Stimulated activated CD8-positive, alpha-beta memory T cell treated with anti-CD3 and anti-CD28 coated beads, Interleukin-4, amount 100 ng/mL, for 1 hour (primary cell): Measurements from ENCODE around the gene TEX48.

Source experiments
- DNase-seq, 2 donors: peaks; one replicate each; pipeline ENCODE4 v3.0.0-alpha.2; 2020; ENCODE audit warnings: low read depth in 2 of 2, low spot score in 1 of 2

TEX48 gene

DNA sequence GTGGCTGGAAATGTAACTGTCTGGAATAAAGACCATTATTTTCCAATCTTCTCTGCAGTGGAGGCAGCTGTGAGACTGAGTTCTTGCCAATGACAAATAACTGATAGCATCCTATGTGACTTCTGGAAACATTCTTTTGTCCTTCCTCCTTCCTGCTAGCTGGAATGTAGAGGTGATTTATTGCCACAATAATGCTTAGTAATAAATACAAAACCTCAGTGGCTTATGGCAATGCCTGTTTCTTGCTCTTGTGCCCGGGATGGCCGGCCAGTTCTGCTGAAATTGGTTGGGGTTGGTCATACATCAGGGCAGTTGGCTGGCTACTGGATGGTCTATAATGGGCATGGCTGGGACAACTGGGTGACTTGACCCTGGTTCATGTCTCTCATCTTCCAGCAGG, 12.2 kb upstream of the TEX48 start:
- no peak for DNase-seq

- DNase-seq, result no peak
Observed at GRCh38 chr9:114693248-114693855, 11.4 kb upstream of the TEX48 start.

- no peak for DNase-seq
Observed at GRCh38 chr9:114691956-114692295, 9.9 kb upstream of the TEX48 start.

- DNase-seq, result peak in 1 of 2 donors; percentile 22
Observed at GRCh38 chr9:114691046-114691955, 9.3 kb upstream of the TEX48 start.

DNA sequence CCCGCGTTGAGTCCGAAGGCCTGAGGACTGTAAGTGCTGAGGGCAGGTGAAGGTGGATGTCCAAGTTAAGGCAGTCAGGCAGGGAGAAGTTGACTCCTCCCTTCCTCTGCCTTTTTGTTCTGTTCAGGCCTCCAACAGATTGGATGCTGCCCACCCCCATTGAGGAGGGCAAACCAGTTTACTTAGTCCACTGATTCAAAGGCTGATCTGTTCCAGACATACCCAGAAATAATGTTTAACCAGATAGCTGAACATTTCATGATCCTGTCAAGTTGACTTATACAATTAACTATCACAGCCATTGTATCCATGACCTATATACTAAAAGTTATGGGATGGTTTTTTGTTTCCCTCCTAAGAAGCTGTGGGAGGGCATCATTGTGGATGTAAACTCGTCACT, 8.3 kb upstream of the TEX48 start:
- no peak for DNase-seq

DNA sequence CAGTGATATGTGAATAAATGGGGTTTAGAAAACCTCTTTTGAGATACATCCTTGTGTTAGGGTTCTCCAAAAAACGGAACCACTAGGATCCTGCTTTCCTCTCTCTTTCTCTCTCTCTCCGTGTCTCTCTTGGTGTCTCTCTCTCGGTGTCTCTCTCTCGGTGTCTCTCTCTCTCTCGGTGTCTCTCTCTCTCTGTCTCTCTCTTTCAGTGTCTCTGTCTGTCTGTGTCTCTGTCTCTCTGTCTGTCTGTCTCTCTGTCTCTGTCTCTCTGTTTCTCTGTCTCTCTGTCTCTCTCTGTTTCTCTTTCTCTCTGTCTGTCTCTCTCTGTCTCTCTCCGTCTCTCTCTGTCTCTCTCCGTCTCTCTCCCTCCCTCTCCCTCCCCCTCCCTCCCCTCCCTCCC, 7.8 kb upstream of the TEX48 start:
- DNase-seq, result no peak

- DNase-seq, result no peak
Observed at GRCh38 chr9:114688909-114689610, 7.1 kb upstream of the TEX48 start.

DNA sequence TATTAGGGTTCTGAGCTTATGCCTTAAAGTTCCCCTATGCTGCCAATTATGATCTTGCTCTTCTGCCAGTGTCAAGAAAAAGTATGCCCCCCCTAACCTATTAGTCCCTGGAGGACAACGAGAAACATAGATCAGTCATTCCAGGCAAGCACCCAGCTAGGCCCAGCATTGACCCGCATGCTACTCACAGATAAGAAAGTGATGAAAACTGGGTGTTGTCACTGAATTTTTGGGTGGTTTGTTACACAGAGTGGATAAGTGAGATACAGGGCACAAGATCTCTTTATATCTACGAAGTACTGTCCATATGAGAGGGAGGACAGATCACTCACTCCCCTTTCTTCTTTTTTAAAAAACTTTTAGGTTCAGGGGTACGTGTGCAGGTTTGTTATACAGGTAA, 6.4 kb upstream of the TEX48 start:
- DNase-seq, result no peak

DNA sequence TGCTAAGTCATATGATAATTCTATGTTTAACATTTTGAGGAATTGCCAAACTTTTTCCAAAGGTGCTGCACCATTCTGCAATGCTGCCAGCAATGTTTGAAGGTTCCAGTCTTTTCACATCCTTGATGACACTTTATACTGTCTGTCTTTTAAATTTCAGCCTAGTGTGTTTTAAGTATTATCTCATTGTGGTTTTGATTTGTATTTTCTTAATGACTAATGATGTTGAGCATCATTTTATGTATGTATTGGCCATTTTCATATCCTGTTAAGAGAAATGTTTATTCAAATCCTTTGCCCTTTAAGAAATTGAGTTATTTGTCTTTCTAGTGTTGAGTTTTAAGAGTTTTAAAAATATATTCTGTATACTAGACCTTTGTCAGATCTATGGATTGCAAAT, 5.0 kb upstream of the TEX48 start:
- no peak for DNase-seq

DNA sequence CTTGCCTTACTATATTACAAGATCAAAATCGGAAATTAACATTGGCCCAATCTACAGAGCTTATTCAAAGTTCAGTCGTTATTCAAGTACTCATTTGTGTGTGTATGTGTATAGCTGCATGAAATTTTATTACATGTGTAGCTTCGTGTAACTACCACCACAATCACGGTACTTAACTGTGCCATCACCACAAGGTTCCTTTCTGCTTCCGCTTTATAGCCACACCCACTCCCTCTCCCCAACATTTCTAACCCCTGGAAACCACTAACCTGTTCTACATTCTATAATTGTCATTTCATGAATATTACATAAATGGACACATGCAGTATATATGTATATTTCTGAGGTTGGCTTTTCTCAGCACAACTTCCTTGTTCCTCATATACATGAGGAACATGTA, 4.0 kb upstream of the TEX48 start:
- no peak for DNase-seq

DNA sequence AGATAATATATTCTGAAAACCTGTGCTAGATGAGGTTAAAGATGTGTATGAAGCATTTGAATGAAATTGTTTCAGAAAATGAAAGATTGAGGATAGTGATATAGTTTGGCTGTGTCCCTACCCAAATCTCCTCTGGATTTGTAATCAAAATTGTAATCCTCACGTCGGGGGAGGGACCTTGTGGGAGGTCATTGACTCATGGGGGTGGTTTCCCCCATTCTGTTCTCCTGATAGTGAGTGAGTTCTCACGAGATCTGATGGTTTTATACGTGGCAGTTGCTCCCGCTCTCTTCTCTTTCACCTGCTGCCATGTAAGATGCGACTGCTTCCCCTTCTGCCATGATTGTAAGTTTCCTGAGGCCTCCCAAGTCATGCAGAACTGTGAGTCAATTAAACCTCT, 2.0 kb upstream of the TEX48 start:
- DNase-seq, result no peak

DNA sequence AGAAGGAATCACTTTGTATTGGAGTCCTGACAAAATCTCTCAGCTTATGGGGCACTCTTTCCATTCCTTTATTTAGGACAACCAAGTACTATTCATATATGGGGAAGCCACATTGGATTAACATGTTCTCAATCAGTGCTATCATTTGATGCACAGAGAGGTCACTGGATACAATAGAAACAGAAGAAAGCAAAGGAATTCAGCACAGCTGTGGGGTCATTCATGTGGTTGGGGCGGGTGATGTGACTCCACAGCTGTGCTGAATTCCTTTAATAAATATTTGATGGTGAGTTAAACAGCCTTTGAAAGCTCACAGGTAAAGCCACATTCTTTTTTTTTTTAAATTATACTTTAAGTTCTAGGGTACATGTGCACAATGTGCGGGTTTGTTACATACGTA, 854 bp upstream of the TEX48 start:
- no peak for DNase-seq

- DNase-seq, result no peak
Observed at GRCh38 chr9:114680259-114681001, 1.6 kb downstream of the TEX48 start.

GRCh38 chr9:114678795-114679194, 3.2 kb downstream of the TEX48 start:
- no peak for DNase-seq

DNA sequence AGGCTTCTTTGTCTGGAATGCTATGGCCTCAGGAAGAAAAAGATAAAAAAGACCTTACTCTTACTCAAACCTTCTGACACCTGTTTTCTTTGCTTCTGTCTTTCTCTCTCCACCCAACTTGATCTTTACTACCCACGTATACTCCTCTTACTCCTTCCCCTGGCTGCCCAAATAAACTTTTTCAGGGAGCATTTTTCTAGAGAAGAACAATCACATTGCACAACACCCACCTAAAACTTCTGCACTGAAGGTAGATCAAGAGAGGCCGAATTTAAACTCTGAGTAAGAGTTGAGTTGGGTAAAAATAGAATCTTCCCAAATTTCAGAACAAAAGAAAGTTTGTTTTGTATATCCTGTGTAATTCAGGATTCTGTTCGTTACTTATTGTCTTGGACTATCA, 3.9 kb downstream of the TEX48 start:
- DNase-seq, result no peak

- no peak for DNase-seq
Observed at GRCh38 chr9:114677418-114677817, 4.6 kb downstream of the TEX48 start.

DNA sequence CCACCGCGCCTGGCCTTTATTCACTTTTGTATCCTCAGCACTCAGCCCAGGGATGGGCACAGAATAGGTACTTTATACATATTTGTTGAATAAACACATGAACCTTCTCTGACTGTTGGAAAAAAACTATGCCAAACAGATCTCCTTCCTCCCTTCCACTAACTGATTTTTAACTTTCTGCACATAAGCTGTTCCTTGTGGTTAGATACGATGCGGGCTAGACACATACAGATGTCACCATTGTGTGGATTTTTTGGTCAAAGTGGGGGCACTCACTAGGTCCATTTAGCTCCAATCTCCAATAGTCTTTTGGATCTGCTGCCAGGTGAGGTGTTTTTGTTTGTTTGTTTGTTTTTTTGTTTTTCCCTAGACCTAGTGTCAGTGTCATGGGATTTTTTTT, 5.1 kb downstream of the TEX48 start:
- DNase-seq, result no peak

- no peak for DNase-seq
Observed at GRCh38 chr9:114674798-114675540, 7.0 kb downstream of the TEX48 start.

DNA sequence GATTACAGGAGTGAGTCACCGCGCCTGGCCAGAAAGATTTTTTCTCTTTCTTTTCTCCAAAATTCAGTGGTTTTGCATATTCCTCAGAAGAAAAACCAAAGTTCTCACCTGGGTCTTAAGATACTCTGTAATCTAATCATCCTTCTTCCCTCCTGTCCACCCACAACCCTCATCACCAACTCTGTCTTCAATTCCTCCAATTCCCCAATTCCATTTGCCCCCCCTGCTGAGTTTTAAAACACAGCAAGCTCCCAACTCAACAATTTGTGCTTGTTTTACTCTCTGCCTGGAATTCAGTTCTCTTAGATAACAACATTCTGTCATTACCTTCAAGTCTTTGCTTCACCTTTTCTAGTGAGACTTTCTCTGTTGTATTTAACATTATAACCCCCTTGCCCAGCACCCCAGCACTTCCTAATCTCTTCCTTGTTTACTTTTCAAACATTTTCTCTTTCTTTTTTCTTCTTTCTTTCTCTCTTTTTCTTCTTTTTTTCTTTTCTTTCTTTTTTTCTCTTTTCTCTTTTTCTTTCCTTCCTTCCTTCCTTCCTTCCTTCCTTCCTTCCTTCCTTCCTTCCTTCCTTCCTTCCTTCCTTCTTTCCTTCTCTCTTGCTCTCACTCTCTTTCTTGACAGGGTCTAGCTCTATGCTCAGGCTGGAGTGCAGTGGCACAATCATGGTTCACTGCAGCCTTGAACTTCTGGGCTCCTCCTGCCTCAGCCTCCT, 7.8 kb downstream of the TEX48 start:
- DNase-seq, result no peak

DNA sequence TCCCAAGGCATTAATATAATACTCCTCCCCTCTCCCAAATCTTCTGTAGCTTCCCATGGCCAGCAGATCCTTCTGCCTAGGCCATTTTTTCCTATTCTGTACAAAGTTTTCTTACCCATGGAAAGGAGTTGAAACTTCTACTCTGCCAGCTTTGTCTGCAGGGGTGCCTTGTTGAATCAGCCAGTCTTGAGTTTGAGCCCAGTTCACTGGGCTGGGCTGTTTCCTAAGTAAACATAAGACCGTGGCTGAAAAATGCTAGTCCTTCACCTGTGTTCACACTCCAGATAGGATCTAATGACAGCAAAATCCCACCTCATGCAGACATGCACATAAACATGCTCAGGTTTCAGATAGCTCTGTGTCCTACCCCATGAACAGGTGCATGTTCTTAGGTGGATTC, 10.4 kb downstream of the TEX48 start:
- no peak for DNase-seq
